Osteoblast (primary cell): ENCODE data around the gene NSMCE1. TPM values are rescaled to one million over a fixed set of nuclear protein-coding genes. Genes with fewer than 3 reads are reported as not detected.

Source experiments
- DNase-seq: peaks from one replicate; pipeline ENCODE4 v3.0.0; 2011; ENCODE audit warnings: low spot score, mixed read lengths; ENCODE audit not compliant: insufficient read length; ENCODE audit errors: missing footprints
- H2AFZ ChIP-seq: 2 replicates; pipeline ENCODE4 v1.6.0; 2011; ENCODE audit warnings: mild to moderate bottlenecking, low read length
- H3K27ac ChIP-seq: 2 replicates; pipeline ENCODE4 v1.5.1; 2011; ENCODE audit warnings: mild to moderate bottlenecking, low read depth, low read length, moderate library complexity
- H3K27me3 ChIP-seq: 2 replicates; pipeline ENCODE4 v1.6.0; 2012; ENCODE audit warnings: mild to moderate bottlenecking, control low read depth, inconsistent platforms, low read length, moderate library complexity; ENCODE audit not compliant: insufficient read depth
- H3K36me3 ChIP-seq: 2 replicates; pipeline ENCODE4 v1.5.1; 2011; ENCODE audit warnings: mild to moderate bottlenecking, low read length, control low read depth, moderate library complexity; ENCODE audit not compliant: insufficient read depth
- H3K4me1 ChIP-seq: 2 replicates; pipeline ENCODE4 v1.5.1; 2011; ENCODE audit warnings: mild to moderate bottlenecking, low read length, control low read depth, moderate library complexity; ENCODE audit not compliant: insufficient read depth
- H3K4me2 ChIP-seq: 2 replicates; pipeline ENCODE4 v1.6.0; 2011; ENCODE audit warnings: mild to moderate bottlenecking, low read length; ENCODE audit not compliant: insufficient read depth
- H3K4me3 ChIP-seq: fragments of 200-600 bp; sonication (generic); 3 replicates; pipeline ENCODE4 v1.5.1; 2012; ENCODE audit warnings: mild to moderate bottlenecking, low read length, inconsistent platforms; ENCODE audit not compliant: insufficient read depth
- H3K79me2 ChIP-seq: 2 replicates; pipeline ENCODE4 v1.6.0; 2012; ENCODE audit warnings: mild to moderate bottlenecking, low read length, control low read depth, inconsistent platforms; ENCODE audit not compliant: insufficient read depth
- H3K9me3 ChIP-seq: 2 replicates; pipeline ENCODE4 v1.5.1; 2011; ENCODE audit warnings: low read depth, low read length, control low read depth
- H4K20me1 ChIP-seq: 2 replicates; pipeline ENCODE4 v1.6.0; 2012; ENCODE audit warnings: mild to moderate bottlenecking, low read length, control low read depth; ENCODE audit not compliant: insufficient read depth
- CTCF ChIP-seq: IDR thresholded peaks from 2 replicates; pipeline ENCODE4 v1.5.1; 2011; ENCODE audit warnings: mild to moderate bottlenecking, low read depth, low read length, moderate library complexity; ENCODE audit errors: extremely low read depth
- total RNA-seq: library from RNA; depleted of rRNA; stranded (reverse); fragments of >200 nt; gene quantifications from 2 replicates; pipeline ENCODE4 v1.2.3, GENCODE V29; 2012

The NSMCE1 gene
- total RNA-seq, 1 donor: 57.9 TPM

DNA sequence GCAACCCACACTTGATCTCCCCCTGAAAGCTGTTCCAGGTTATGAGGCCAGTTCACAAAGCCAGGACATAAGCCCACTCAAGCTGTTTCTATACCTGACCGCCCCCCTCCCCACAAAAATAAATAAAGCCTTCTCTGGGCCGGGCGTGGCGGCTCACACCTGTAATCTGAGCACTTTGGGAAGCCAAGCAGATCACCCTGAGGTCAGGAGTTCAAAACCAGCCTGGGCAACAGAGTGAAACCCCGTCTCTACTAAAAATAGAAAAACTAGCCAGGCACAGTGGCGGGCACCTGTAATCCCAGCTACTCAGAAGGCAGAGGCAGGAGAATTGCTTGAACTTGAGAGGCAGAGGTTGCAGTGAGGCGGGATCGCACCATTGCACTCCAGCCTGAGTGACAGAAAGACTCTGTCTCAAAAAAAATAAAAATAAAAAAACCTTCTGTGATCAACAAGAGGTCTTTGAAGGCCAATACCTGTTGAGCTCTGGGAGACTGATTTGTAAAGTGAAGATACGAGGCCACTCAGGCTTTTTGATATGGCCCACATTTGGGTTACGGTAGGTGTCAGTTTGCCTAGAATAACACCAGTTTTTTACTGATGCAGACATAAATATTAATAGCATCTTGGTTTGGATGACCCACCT is 63.0 kb downstream of the NSMCE1 start:
- Histone ChIP-seq H3K36me3 (no peaks in the 10 kb centered on the region), H3K79me2 (peaks cover 10% of the 10 kb centered on the region), H3K27me3 (no peaks in the 10 kb centered on the region), H3K4me3 (no peak overlapping the region), H3K4me2 (no peak overlapping the region), H3K9me3 (no peaks in the 10 kb centered on the region), H2AFZ (no peak overlapping the region), H3K4me1 (peaks cover 11% of the 10 kb centered on the region), H3K27ac (no peak overlapping the region), H4K20me1 (no peaks in the 10 kb centered on the region)
- TF ChIP-seq CTCF: no peak
- DNase-seq: no peak

DNA sequence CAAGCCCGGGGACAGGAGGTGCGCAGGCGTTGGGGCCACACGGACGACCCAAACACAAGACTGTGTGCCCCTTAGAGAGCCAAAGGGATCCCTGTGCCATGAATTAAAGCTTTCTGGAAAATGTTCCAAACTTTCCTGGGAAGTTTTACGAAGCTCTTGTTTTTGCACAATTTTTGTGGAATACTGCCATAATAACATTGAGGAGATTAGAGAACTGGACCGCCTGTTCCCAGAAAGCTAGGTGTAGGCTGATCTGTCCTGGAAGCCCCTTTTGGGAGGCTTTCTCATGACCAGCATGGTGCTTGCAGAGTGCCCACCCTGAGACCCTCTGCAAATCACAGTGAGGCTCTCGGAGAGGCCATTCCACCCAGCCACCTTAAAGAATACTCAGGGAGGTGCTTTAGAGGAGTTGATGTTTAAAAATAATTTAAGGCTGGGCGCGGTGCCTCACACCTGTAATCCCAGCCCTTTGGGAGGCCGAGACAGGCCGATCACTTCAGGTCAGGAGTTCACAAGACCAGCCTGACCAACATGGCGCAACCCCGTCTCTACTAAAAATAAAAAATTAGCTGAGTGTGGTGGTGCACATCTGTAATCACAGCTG is 64.2 kb downstream of the NSMCE1 start:
- Histone ChIP-seq H3K4me3 (peak overlapping the region; percentile 99), H3K79me2 (peaks cover 10% of the 10 kb centered on the region), H3K27ac (peak overlapping the region; percentile 100), H3K4me1 (peaks cover 13% of the 10 kb centered on the region), H3K4me2 (peak overlapping the region; percentile 96), H4K20me1 (no peaks in the 10 kb centered on the region), H2AFZ (peak overlapping the region; percentile 97), H3K9me3 (no peaks in the 10 kb centered on the region), H3K36me3 (no peaks in the 10 kb centered on the region), H3K27me3 (no peaks in the 10 kb centered on the region)
- no peak for TF ChIP-seq CTCF
- DNase-seq: peak; percentile 37

DNA sequence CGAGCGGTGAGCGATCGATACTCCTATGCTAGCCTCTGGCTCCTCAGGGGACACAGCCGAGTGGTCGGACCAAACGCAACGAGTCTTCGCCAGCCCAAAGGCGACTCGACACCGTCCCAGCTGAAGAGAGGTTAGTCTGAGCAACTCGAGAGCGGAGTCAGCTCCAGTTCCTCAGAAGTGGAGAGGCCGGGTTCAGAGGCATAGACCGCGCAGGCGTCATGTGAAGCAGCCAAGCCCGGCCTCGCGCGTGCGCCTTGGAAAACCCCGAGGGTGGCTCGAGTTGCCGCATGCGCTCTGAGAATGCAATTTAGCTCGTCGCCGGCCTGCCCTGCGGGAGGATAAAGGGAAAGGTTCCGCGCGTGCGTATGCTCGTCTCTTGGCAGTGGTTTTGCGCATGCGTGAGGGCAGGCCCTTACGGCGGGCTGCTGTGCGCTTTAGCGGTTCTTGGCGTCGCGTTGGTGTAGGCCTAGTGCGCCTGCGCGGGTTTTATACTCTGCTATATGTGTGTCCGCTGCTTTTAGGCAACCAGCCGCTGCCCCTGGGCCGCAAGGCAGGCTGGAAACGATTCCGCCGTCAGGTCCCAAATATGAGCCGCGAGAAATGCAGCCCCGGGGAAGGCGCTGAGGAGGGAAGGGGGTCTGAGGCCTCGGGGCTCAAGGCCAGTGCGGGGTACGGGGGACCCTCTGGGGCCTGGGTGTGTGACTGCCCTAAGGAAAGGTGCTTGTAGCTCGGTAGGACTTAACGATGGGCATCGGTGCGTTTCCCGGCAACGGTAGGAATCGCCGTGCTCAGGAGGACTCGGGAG is 64.9 kb downstream of the NSMCE1 start, which contains the start of gene KDM8:
TSS of gene KDM8 (plus strand) at position 20 of the 805 bp plus-strand sequence. CDS start 6,598 bp downstream, outside the sequence.
- H3K27me3 ChIP-seq: no peaks in the 10 kb centered on the region
- peak; percentile 97 for DNase-seq
- no peak for TF ChIP-seq CTCF

More for the DNA sequence above, 64.9 kb downstream of the NSMCE1 start, which contains the start of gene KDM8:
- Histone ChIP-seq H3K4me3 (peak within 1 kb of the TSS; percentile 99), H3K79me2 (peaks cover 10% of the 10 kb centered on the region), H2AFZ (peak within 1 kb of the TSS; percentile 100), H3K27ac (peak within 1 kb of the TSS; percentile 100), H3K36me3 (no peaks in the 10 kb centered on the region), H4K20me1 (no peaks in the 10 kb centered on the region), H3K9me3 (no peaks in the 10 kb centered on the region), H3K4me2 (peak within 1 kb of the TSS; percentile 96), H3K4me1 (peaks cover 13% of the 10 kb centered on the region)
